PC-9 (cell line): ENCODE results near the gene SCEL. TPM values are rescaled to one million over a fixed set of nuclear protein-coding genes. Genes with fewer than 3 reads are reported as not detected.

ENCODE experiments used
- BruUV-seq: library from RNA; stranded (reverse); fragments of 400-500 nt; replicated peaks from 2 replicates; lab custom pipeline; 2021; lab: Mats Ljungman, UMichigan
- CTCF ChIA-PET: fragments of 300-600 bp; sonication (Branson Sonifier 250); formaldehyde crosslinking; loops from one replicate; lab custom pipeline; 2022; ENCODE audit warnings: antibody characterized with exemption; lab: Charles Lee
- POLR2A ChIA-PET: fragments of 300-600 bp; sonication (Branson Sonifier 250); formaldehyde crosslinking; loops from one replicate; lab custom pipeline; 2022; ENCODE audit warnings: antibody characterized with exemption; ENCODE audit not compliant: unreplicated experiment; lab: Charles Lee
- DNase-seq, 2 experiments: peaks; one replicate each; pipeline versions ENCODE4 v3.0.0 to v3.0.0-alpha.2; 2015 to 2022; ENCODE audit warnings: mixed read lengths in 1 of 2
- H2AFZ ChIP-seq: fragments of 200-600 bp; sonication (generic); 2 replicates; pipeline ENCODE4 v1.8.1; 2017; ENCODE audit warnings: antibody characterized with exemption
- H3F3A ChIP-seq: fragments of 200-600 bp; sonication (generic); 2 replicates; pipeline ENCODE4 v1.8.1; 2017; ENCODE audit warnings: antibody characterized with exemption, mild to moderate bottlenecking, low read depth; ENCODE audit not compliant: insufficient read depth
- H3K27ac ChIP-seq: fragments of 200-600 bp; sonication (generic); 2 replicates; pipeline ENCODE4 v1.6.1; 2016; ENCODE audit warnings: mixed run types
- H3K27me3 ChIP-seq: fragments of 200-600 bp; sonication (generic); 2 replicates; pipeline ENCODE4 v1.6.1; 2016; ENCODE audit warnings: low read depth, mixed run types; ENCODE audit not compliant: insufficient read depth
- H3K36me3 ChIP-seq: fragments of 200-600 bp; sonication (generic); 2 replicates; pipeline ENCODE4 v1.6.1; 2016; ENCODE audit warnings: low read depth, mixed run types
- H3K4me1 ChIP-seq: fragments of 200-600 bp; sonication (generic); replicated peaks from 2 replicates; pipeline ENCODE4 v1.6.1; 2016; ENCODE audit warnings: mixed run types; ENCODE audit not compliant: insufficient read depth
- H3K4me2 ChIP-seq: fragments of 200-600 bp; sonication (generic); 2 replicates; pipeline ENCODE4 v1.6.1; 2017; ENCODE audit warnings: mixed run types
- H3K4me3 ChIP-seq: fragments of 200-600 bp; sonication (generic); 2 replicates; pipeline ENCODE4 v1.6.1; 2016; ENCODE audit warnings: mixed run types
- H3K79me2 ChIP-seq: fragments of 200-600 bp; sonication (generic); 2 replicates; pipeline ENCODE4 v1.6.1; 2017; ENCODE audit warnings: low read depth, mixed run types
- H3K9me2 ChIP-seq: fragments of 200-600 bp; sonication (generic); 2 replicates; pipeline ENCODE4 v1.8.1; 2017; ENCODE audit warnings: mild to moderate bottlenecking; ENCODE audit not compliant: insufficient read depth
- H3K9me3 ChIP-seq: fragments of 200-600 bp; sonication (generic); 2 replicates; pipeline ENCODE4 v1.8.1; 2016; ENCODE audit warnings: low read depth; ENCODE audit not compliant: insufficient read depth
- H4K20me1 ChIP-seq: fragments of 200-600 bp; sonication (generic); 2 replicates; pipeline ENCODE4 v1.8.1; 2017; ENCODE audit not compliant: insufficient read depth
- EZH2 ChIP-seq: fragments of 200-600 bp; sonication (generic); IDR thresholded peaks from 2 replicates; pipeline ENCODE4 v1.8.0; 2017; ENCODE audit warnings: antibody characterized with exemption, low read depth
- intact Hi-C: fragments of 100-400 bp; cut with micrococcal nuclease; formaldehyde crosslinking; loops from one replicate; pipeline ENCODE4 v1.10.0; 2022; ENCODE audit not compliant: unreplicated experiment
- total RNA-seq: library from RNA; stranded (reverse); gene quantifications from 2 replicates; pipeline ENCODE4 v1.2.3, GENCODE V29; 2021
- TF ChIP-seq, protein P1 (sequence below): fragments of 200-600 bp; sonication (generic); conservative IDR thresholded peaks from 2 replicates; pipeline ENCODE4 v1.6.1; 2017; ENCODE audit warnings: mixed run types, antibody characterized with exemption, mild to moderate bottlenecking, moderate library complexity

SCEL gene
- total RNA-seq, 1 experiment from 2014 or later, result 32.5 TPM

DNA sequence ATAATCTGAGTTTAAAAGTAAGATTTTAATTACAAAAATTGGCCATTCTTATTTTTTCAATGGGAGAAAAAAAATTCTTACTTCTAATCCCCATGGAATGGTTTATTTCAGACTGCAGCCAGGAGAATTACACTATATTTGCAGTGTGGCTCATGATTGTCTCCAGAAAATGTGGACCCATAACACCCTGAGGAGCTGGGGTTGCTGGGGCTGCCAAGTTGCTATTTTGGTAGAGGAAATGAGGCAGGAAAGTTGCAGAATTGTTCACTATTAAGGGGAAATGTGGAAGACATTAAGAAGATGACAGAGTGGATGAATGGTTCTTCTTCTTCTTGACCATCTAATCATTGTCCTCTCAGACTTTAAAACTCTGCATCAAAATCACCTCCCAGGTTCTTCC is 4.6 kb upstream of the SCEL start:
- Histone ChIP-seq H3K79me2 (peaks cover 1% of the 10 kb centered on the region; the same call in 1 of the 2 replicates), H3K4me1 (peaks cover 30% of the 10 kb centered on the region), H3K27ac (no peak overlapping the region), H3K36me3 (no peaks in the 10 kb centered on the region), H3K4me3 (no peak overlapping the region), H4K20me1 (no peaks in the 10 kb centered on the region), H3K27me3 (no peaks in the 10 kb centered on the region), H3K4me2 (no peak overlapping the region), H3F3A (peaks cover 11% of the 10 kb centered on the region), H3K9me3 (no peaks in the 10 kb centered on the region), H2AFZ (no peak overlapping the region), H3K9me2 (no peaks in the 10 kb centered on the region)
- intact Hi-C loops, result no loop called here
- TF ChIP-seq, protein P1, sequence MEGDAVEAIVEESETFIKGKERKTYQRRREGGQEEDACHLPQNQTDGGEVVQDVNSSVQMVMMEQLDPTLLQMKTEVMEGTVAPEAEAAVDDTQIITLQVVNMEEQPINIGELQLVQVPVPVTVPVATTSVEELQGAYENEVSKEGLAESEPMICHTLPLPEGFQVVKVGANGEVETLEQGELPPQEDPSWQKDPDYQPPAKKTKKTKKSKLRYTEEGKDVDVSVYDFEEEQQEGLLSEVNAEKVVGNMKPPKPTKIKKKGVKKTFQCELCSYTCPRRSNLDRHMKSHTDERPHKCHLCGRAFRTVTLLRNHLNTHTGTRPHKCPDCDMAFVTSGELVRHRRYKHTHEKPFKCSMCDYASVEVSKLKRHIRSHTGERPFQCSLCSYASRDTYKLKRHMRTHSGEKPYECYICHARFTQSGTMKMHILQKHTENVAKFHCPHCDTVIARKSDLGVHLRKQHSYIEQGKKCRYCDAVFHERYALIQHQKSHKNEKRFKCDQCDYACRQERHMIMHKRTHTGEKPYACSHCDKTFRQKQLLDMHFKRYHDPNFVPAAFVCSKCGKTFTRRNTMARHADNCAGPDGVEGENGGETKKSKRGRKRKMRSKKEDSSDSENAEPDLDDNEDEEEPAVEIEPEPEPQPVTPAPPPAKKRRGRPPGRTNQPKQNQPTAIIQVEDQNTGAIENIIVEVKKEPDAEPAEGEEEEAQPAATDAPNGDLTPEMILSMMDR, result no peak
- no peak for TF ChIP-seq EZH2
- no TSS peak for BruUV-seq
- no peak for DNase-seq
- ChIA-PET POLR2A (no interaction called here), CTCF (no interaction called here)

DNA sequence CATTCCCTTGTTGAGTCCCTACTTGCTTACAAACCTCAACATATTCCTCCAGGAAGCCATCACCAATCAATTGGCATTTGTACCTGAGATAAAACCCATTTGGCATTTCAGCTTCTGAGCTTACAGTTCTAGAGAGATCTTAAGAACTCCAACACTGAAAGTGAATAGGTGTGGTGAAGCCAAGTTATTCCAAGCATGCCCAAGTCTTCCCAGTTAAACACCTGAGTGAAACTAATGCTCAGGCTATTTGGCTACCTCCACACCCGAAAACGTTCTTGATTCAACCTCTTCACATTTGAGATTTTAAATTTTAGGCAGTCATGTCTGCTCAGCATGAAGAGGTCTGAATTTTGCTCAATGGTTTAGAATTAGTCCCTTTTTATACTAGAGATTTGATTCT is 2.5 kb upstream of the SCEL start:
- Histone ChIP-seq H3K79me2 (peaks cover 16% of the 10 kb centered on the region), H2AFZ (no peak overlapping the region), H3K4me1 (peaks cover 51% of the 10 kb centered on the region), H3K27ac (no peak overlapping the region), H3K27me3 (no peaks in the 10 kb centered on the region), H3K9me2 (no peaks in the 10 kb centered on the region), H3K9me3 (no peaks in the 10 kb centered on the region), H3K4me3 (no peak overlapping the region), H4K20me1 (no peaks in the 10 kb centered on the region), H3K36me3 (no peaks in the 10 kb centered on the region), H3F3A (peaks cover 31% of the 10 kb centered on the region), H3K4me2 (no peak overlapping the region)
- DNase-seq, result no peak
- POLR2A ChIA-PET, result no interaction called here
- no TSS peak for BruUV-seq
- TF ChIP-seq, protein P1, result no peak
- no peak for TF ChIP-seq EZH2
- CTCF ChIA-PET, result no interaction called here
- intact Hi-C loops, result no loop called here

DNA sequence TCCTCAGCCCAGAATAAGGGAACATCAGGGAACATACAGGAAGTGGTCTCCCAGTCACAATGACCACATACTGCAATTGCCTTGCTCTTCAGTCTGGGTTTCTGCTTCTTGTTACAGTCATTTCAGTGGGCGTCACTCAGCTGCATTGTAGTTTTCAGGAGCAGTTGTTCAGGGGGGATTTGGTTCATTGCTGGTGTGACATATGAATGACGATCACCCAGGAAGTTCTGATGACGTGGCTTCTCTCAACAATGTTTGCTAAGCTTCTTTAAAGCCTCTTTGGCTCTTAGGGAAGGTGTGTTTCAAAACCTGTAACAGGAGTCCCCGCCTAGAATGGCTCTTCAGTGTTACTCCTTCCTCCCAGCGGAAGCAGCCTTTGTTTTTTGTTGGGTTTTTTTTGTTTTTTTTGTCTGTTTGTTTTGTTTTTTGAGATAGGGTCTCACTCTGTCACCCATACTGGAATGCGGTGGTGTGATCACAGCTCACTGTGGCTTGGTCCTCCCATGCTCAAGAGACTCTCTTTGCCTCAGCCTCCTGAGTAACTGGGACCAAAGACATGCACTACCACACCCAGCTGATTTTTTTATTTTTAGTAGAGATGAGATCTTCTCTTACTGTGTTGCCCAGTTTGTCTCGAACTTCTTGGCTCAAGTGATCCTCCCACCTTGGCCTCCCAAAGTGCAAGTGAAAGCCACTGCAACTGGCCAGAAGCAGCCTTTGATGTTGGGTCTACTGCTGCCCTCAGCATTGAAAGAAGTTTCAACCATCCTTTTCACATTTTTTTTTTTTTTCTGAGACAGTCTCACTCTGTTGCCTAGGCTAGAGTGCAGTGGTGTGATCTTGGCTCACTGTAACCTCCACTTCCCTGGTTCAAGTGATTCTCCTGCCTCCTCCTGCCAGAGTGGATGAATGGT is 1.4 kb upstream of the SCEL start:
- TF ChIP-seq, protein P1, result no peak
- no peak for TF ChIP-seq EZH2
- Histone ChIP-seq H3F3A (peaks cover 41% of the 10 kb centered on the region), H3K27me3 (no peaks in the 10 kb centered on the region), H2AFZ (no peak overlapping the region), H3K4me1 (peaks cover 61% of the 10 kb centered on the region), H3K36me3 (no peaks in the 10 kb centered on the region), H3K9me2 (no peaks in the 10 kb centered on the region), H3K4me2 (0 out of 2 replicates have a peak overlapping the region, but pooled peaks have one; percentile 7), H3K9me3 (no peaks in the 10 kb centered on the region), H4K20me1 (no peaks in the 10 kb centered on the region), H3K79me2 (peaks cover 25% of the 10 kb centered on the region), H3K27ac (peak overlapping the region; percentile 92), H3K4me3 (no peak overlapping the region)
- POLR2A ChIA-PET, result interaction anchor here (0.5 to 0.7 kb wide), 2 partner anchors 8 to 43 kb away, joined by 3 to 8 read pairs; no protein-coding TSS in a partner anchor
- no peak for DNase-seq
- no TSS peak for BruUV-seq
- intact Hi-C loops, result no loop called here
- CTCF ChIA-PET, result interaction anchor here (0.6 to 1.1 kb wide), 4 partner anchors 12 to 55 kb away, joined by 4 to 9 read pairs (median 6); no protein-coding TSS in a partner anchor
